H1 (cell line): ENCODE results near the gene ANKRD13B. TPM values are rescaled to one million over a fixed set of nuclear protein-coding genes. Genes with fewer than 3 reads are reported as not detected.

Experiments used
- ASH2L ChIP-seq: fragments of 200-600, 300-600 bp; sonication (generic); IDR thresholded peaks from one replicate; pipeline ENCODE4 v1.7.1; 2017; ENCODE audit warnings: low read length
- BCL11A ChIP-seq, 2 experiments: IDR thresholded peaks; one replicate each; pipeline ENCODE4 v1.6.1; 2011; ENCODE audit warnings: low read depth in 2 of 2, low read length in 2 of 2, mild to moderate bottlenecking in 2 of 2
- CTBP2 ChIP-seq: IDR thresholded peaks from 2 replicates; pipeline ENCODE4 v1.7.0; 2011; ENCODE audit warnings: borderline replicate concordance, mild to moderate bottlenecking, moderate library complexity, mixed read lengths, low read length; ENCODE audit not compliant: insufficient read depth, insufficient read length
- EGR1 ChIP-seq: IDR thresholded peaks from 2 replicates; pipeline ENCODE4 v1.6.1; 2011; ENCODE audit warnings: low read depth, low read length, borderline replicate concordance
- EP300 ChIP-seq, 2 experiments: IDR thresholded peaks; 1 replicate in 1 of 2; 2 replicates in 1 of 2; pipeline ENCODE4 v1.6.1; 2011 to 2012; ENCODE audit warnings: low read depth in 2 of 2, low read length in 2 of 2, mild to moderate bottlenecking in 2 of 2, borderline replicate concordance in 1 of 2, inconsistent platforms in 1 of 2, moderate library complexity in 1 of 2
- FOSL1 ChIP-seq: IDR thresholded peaks from 2 replicates; pipeline ENCODE4 v1.6.1; 2011; ENCODE audit warnings: mild to moderate bottlenecking, low read depth, low read length, moderate library complexity; ENCODE audit not compliant: insufficient read depth
- GABPA ChIP-seq: IDR thresholded peaks from 2 replicates; pipeline ENCODE4 v1.6.1; 2011; ENCODE audit warnings: mild to moderate bottlenecking, low read length, moderate library complexity, borderline replicate concordance; ENCODE audit not compliant: insufficient read depth
- JUN ChIP-seq: IDR thresholded peaks from 2 replicates; pipeline ENCODE4 v1.6.1; 2011; ENCODE audit warnings: low read depth, mild to moderate bottlenecking, improper control_type of control experiment, low read length
- MAFK ChIP-seq: IDR thresholded peaks from 2 replicates; pipeline ENCODE4 v1.6.1; 2012; ENCODE audit warnings: low read depth, mild to moderate bottlenecking, improper control_type of control experiment, low read length
- NRF1 ChIP-seq: IDR thresholded peaks from 2 replicates; pipeline ENCODE4 v1.6.1; 2011; ENCODE audit warnings: mild to moderate bottlenecking, low read depth, low read length, improper control_type of control experiment
- PHF8 ChIP-seq: fragments of 200-600 bp; sonication (generic); conservative IDR thresholded peaks from 2 replicates; pipeline ENCODE4 v1.7.1; 2012; ENCODE audit warnings: low read depth, mild to moderate bottlenecking, inconsistent platforms, low read length, moderate library complexity
- RBBP5 ChIP-seq: IDR thresholded peaks from 2 replicates; pipeline ENCODE4 v1.7.1; 2012; ENCODE audit warnings: low read depth, mild to moderate bottlenecking, inconsistent platforms, low read length, moderate library complexity, borderline replicate concordance
- RFX5 ChIP-seq: IDR thresholded peaks from 2 replicates; pipeline ENCODE4 v1.6.1; 2011; ENCODE audit warnings: low read depth, low read length, improper control_type of control experiment, borderline replicate concordance
- SIX5 ChIP-seq: IDR thresholded peaks from 2 replicates; pipeline ENCODE4 v1.6.1; 2011; ENCODE audit warnings: mild to moderate bottlenecking, low read depth, low read length
- SP2 ChIP-seq: IDR thresholded peaks from 2 replicates; pipeline ENCODE4 v1.6.1; 2012; ENCODE audit warnings: mild to moderate bottlenecking, low read length, inconsistent platforms
- SP4 ChIP-seq: IDR thresholded peaks from 2 replicates; pipeline ENCODE4 v1.6.1; 2012; ENCODE audit warnings: low read length, inconsistent platforms
- TAF1 ChIP-seq: IDR thresholded peaks from 2 replicates; pipeline ENCODE4 v1.6.1; 2011; ENCODE audit warnings: mild to moderate bottlenecking, low read depth, low read length
- TEAD4 ChIP-seq: IDR thresholded peaks from 2 replicates; pipeline ENCODE4 v1.6.1; 2012; ENCODE audit warnings: low read depth, low read length, inconsistent platforms, mixed read lengths
- polyA plus RNA-seq, 7 experiments: library from polyadenylated mRNA; depleted of rRNA in 3 of 7; stranded (reverse) in 5 of 7; unstranded in 2 of 7; fragments of >200 nt in 5 of 7; fragments of 200-250 nt in 2 of 7; gene quantifications; 1 replicate in 5 of 7; 2 replicates in 1 of 7; 4 replicates in 1 of 7; pipeline versions ENCODE4 v1.2.1 to v1.2.3, GENCODE V29; 2011 to 2013; ENCODE audit warnings: missing spikeins in 2 of 7, mixed read lengths in 2 of 7
- total RNA-seq: library from RNA; stranded (reverse); fragmentation: NEBNext Ultra II Directional; extraction: Animal tissue kit (Norgen Biotek cat#: 25700); gene quantifications from 2 replicates; pipeline ENCODE4 v1.2.1, GENCODE V29; 2021
- TF ChIP-seq, protein P1 (sequence below): IDR thresholded peaks from 2 replicates; pipeline ENCODE4 v1.6.1; 2012; ENCODE audit warnings: inconsistent platforms

Gene ANKRD13B
- total and polyA plus RNA-seq, 2 of the 8 experiments (the other 6 are each of a cell fraction or from before 2014, with no cell fraction given): 16.4 to 48.5 TPM

GRCh38 chr17:29617125-29617480 is 24.2 kb downstream of the ANKRD13B start (continued):
- no peak for TF ChIP-seq EGR1
- no peak for TF ChIP-seq CTBP2
- TF ChIP-seq BCL11A (IDR thresholded peaks at IDR 0.05; ENCODE audit: low read depth in 2 of 2, low read length in 2 of 2): no peak
- no peak for TF ChIP-seq SP4
- peak; percentile 34 for TF ChIP-seq NRF1
- no peak for TF ChIP-seq PHF8
- TF ChIP-seq, protein P1, sequence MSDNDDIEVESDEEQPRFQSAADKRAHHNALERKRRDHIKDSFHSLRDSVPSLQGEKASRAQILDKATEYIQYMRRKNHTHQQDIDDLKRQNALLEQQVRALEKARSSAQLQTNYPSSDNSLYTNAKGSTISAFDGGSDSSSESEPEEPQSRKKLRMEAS: peak; percentile 85
- TF ChIP-seq RBBP5: no peak
- TF ChIP-seq EP300 (IDR thresholded peaks at IDR 0.05; ENCODE audit: borderline replicate concordance in 1 of 2, low read depth in 2 of 2, low read length in 2 of 2): no peak; a peak in 1 of 3 replicates
- TF ChIP-seq ASH2L: no peak
- TF ChIP-seq TEAD4: no peak
- TF ChIP-seq MAFK: no peak
- TF ChIP-seq GABPA: no peak
- TF ChIP-seq TAF1: no peak
- no peak for TF ChIP-seq JUN
- no peak for TF ChIP-seq FOSL1
- no peak for TF ChIP-seq SP2
- no peak for TF ChIP-seq SIX5
- no peak for TF ChIP-seq RFX5
